GM18517 (cell line): ENCODE results near the gene RND2.
"Not testable (repeated sequence)": the region's sequence is repeated elsewhere in the genome, so short reads cannot be mapped to it uniquely, and the experiment has no call there.

Experiments used
- ATAC-seq: cut with Tn5 transposase; IDR thresholded peaks from one replicate; pipeline ENCODE4 v1.9.1; 2021; ENCODE audit warnings: mild to moderate bottlenecking, moderate library complexity; ENCODE audit not compliant: unreplicated experiment

Gene RND2

GRCh38 chr17:43025766-43026537 is 921 bp downstream of the RND2 start:
- no peak for ATAC-seq

GRCh38 chr17:43026595-43026994 is 1.6 kb downstream of the RND2 start:
- no peak for ATAC-seq

- ATAC-seq = no peak
These were observed 2.3 kb downstream of the RND2 start for GRCh38 chr17:43027091-43028032.

GRCh38 chr17:43028221-43028861 is 3.3 kb downstream of the RND2 start:
- ATAC-seq = no peak

- no peak for ATAC-seq
These were observed 5.2 kb downstream of the RND2 start for GRCh38 chr17:43030137-43030767.

GRCh38 chr17:43031666-43032065 is 6.6 kb downstream of the RND2 start:
- no peak for ATAC-seq

GRCh38 chr17:43033948-43034881 is 9.2 kb downstream of the RND2 start:
- no peak for ATAC-seq

- ATAC-seq = no peak
These were observed 9.9 kb downstream of the RND2 start for GRCh38 chr17:43034894-43035293.

GRCh38 chr17:43039646-43040045 is 14.6 kb downstream of the RND2 start:
- ATAC-seq = no peak

GRCh38 chr17:43040655-43041054 is 15.6 kb downstream of the RND2 start:
- ATAC-seq = no peak

GRCh38 chr17:43042025-43042628 is 17.1 kb downstream of the RND2 start:
- no peak for ATAC-seq

- no peak for ATAC-seq
These were observed 18.3 kb downstream of the RND2 start for GRCh38 chr17:43043307-43043706.

GRCh38 chr17:43044024-43044423 is 19.0 kb downstream of the RND2 start:
- ATAC-seq = no peak

- no peak for ATAC-seq
These were observed 26.9 kb downstream of the RND2 start for GRCh38 chr17:43051969-43052368.

- ATAC-seq = not testable (repeated sequence)
These were observed 28.0 kb downstream of the RND2 start for GRCh38 chr17:43053008-43053407.

- no peak for ATAC-seq
These were observed 31.0 kb downstream of the RND2 start for GRCh38 chr17:43056051-43056450.

GRCh38 chr17:43062984-43063638 is 38.1 kb downstream of the RND2 start:
- no peak for ATAC-seq

GRCh38 chr17:43068570-43069367 is 43.7 kb downstream of the RND2 start:
- no peak for ATAC-seq
